ENCODE measurements around the gene SLC38A10.

The SLC38A10 gene

DNA sequence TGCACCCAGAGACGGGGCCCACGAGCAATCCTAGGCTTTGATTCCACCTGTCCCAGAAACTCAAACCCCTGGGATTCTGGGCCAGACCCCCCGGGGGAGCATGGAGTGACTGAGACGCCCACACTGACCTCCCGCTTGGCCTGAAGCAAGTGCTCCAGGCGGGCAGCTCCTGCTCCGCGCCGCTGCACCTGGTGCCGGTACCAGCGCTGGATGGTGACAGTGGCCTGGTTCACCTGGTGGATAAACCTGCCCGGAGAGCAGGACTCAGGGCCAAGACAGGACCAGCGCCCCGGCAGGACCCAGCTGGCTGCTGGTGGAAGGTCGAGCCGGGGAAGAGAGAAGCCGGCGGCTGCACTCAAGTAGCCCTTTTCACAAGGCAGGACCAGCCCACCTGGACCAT, 94.9 kb downstream of the SLC38A10 start:
- DNase-seq, result no peak

GRCh38 chr17:81199482-81199830, 95.7 kb downstream of the SLC38A10 start:
- DNase-seq, result no peak

DNA sequence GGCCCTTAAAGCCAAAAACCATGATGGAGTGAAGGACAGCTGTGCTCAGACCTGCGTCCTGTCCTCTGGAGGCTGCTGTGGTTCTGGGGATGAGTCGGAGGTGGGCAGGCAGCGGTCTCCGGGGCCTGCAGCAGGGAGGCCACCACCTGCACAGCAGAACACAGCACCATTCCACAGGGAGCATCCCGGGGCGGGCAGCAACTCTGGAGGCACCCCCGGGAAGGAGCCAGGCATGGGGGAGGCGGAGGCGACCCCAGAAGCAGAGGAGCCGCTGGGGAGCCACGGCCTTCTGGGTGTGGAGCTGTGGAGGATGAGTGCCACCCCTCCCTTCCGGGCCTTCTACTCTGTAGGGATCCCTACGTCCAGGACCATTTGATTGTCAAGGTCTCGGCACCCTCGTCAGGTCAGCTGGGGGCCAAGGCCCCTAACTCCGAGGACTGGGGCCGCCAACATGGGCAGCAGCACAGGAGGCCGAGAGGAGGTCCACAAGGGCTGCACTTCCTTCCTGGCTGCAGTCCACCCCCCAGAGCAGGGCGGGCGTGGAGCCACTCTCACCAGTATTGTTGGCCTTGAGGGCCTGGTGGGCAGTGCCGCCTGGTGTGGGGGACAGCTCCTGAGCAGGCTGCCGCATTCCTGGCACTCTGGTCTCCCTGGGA, 96.2 kb downstream of the SLC38A10 start:
- no peak for DNase-seq

DNA sequence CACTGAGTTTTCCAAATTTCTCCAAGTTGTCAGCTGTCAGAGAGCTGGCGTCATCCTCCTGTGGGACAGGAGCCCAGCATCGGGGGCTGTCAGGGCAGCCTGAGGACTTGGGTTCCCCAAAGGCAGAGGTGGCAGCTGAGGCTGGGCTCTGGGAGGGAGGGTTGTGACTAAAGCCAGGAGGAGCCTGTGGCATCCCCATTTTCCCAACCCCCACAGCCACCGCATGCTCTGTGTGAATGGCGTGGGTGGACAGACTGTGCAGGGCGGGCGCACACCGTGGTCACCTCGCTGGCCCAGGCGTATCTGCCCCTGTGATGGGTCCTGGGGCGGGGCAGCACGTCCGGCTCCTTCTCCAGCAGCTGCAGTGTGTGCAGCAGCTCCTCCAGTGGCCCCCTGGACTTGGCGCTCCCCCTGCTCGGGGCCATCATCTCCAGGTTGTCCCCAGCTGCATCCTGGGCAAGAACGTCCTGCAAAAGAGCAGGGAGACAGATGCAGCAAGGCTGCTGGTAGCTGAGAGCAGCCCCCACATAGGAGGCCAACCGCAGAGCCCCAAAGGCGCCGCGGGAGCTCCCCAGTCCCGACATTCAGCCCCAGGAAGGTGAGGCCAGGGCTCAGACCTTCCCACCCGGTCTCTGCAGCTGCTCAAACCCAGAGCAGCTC, 97.1 kb downstream of the SLC38A10 start:
- DNase-seq, result no peak

- no peak for DNase-seq
Measured at GRCh38 chr17:81197409-81197795, 97.7 kb downstream of the SLC38A10 start.

GRCh38 chr17:81196505-81197408, 98.3 kb downstream of the SLC38A10 start:
- DNase-seq, result no peak

DNA sequence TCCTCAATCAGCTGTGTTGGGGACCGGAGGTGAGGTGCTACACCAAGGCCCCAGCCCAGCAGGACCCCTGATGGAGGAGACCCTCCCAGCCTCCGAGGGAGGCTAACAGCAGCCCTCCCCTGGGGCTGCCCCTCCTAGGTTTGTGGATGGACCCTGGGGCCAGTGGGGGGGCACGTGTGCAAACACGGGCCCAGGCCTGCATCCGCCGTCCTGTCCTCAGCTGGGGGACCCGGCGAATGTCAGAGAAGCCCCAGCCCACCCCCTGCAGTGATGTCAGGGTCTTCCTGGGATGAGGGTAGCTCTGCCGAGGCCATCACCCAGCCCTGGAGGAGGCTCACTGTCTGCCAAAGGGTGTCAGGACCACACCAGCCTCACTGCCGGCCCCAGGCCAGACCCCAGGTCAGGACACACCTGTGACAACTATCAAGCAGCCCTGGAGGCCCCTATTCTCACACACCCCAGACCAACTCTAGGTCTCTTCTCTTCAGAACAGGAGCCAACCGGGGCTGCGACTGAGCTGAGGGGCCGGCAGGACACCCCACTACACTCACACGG, 99.1 kb downstream of the SLC38A10 start:
- no peak for DNase-seq
